ENCODE results near the gene LCLAT1. TPM values are rescaled to one million over a fixed set of nuclear protein-coding genes. Genes with fewer than 3 reads are reported as not detected.

Gene LCLAT1
- total RNA-seq, 1 experiment from 2014 or later: 32.9 TPM

- Mint-ChIP-seq H3K27me3 (ENCODE audit: low read depth) (no peaks in the 10 kb centered on the region), H3K4me3 (no peak overlapping the region), H3K4me1 (peaks cover 33 to 34% of the 10 kb centered on the region in 2 experiments), H3K36me3 (ENCODE audit: insufficient read depth in 1 of 3, low read depth in 3 of 3) (peaks cover 0 to 3% (median 0%) of the 10 kb centered on the region in 3 experiments; a peak in 2 of 7 replicates), H3K27ac (no peak overlapping the region), H3K9me3 (no peaks in the 10 kb centered on the region)
- H3K9ac ChIP-seq (ENCODE audit: extremely low read depth, insufficient read length, low read length): no peak overlapping the region
- no peak overlapping the region for H3K18ac ChIP-seq (ENCODE audit: insufficient read length, low read depth, low read length)
- no peak for TF ChIP-seq CTCF (conservative IDR thresholded peaks at IDR 0.05)
- no peaks in the 10 kb centered on the region for H4K20me1 ChIP-seq (ENCODE audit: control insufficient read depth, insufficient read depth, insufficient read length)
- DNase-seq: no peak
- no peak overlapping the region for H4K91ac ChIP-seq (ENCODE audit: insufficient read length, low read depth, low read length)
- no peak overlapping the region for H3K4me2 ChIP-seq (ENCODE audit: insufficient read depth, insufficient read length, low read length)
- no peak overlapping the region for H3K4ac ChIP-seq (ENCODE audit: low read depth, low read length)
- no CpG with 5 or more reads among the region's 3 CpGs for WGBS (ENCODE audit: extremely low coverage, insufficient read length, low lambda C conversion rate)
- H3K79me1 ChIP-seq (ENCODE audit: insufficient read depth, low read depth, low read length, poor library complexity, severe bottlenecking): no peaks in the 10 kb centered on the region
- H4K5ac ChIP-seq (ENCODE audit: insufficient read length, low read depth, low read length): no peak overlapping the region
- H3K56ac ChIP-seq (ENCODE audit: insufficient read length, low read depth, low read length): no peak overlapping the region
- H2BK5ac ChIP-seq (ENCODE audit: insufficient read length, low read length): no peak overlapping the region
- H2BK120ac ChIP-seq (ENCODE audit: low read depth, low read length, poor library complexity, severe bottlenecking): no peak overlapping the region
- no peak overlapping the region for H2BK20ac ChIP-seq (ENCODE audit: low read depth, low read length, poor library complexity, severe bottlenecking)
- no peak overlapping the region for H3K14ac ChIP-seq (ENCODE audit: insufficient read depth, low read length)
- peaks cover 7% of the 10 kb centered on the region; the same call in 1 of the 2 replicates for H3K4me1 ChIP-seq (ENCODE audit: insufficient read depth, low read length)
- H3K23ac ChIP-seq (ENCODE audit: insufficient read length, low read depth, low read length): no peak overlapping the region
- no peak overlapping the region for H4K8ac ChIP-seq (replicated peaks; ENCODE audit: insufficient read length, low read depth, low read length)
- no peak overlapping the region for H2BK12ac ChIP-seq (ENCODE audit: insufficient read length, low read depth, low read length)
- no peaks in the 10 kb centered on the region for H3K9me3 ChIP-seq (ENCODE audit: control insufficient read depth, low read depth, low read length)
- H3T11ph ChIP-seq (ENCODE audit: low read length): no peak overlapping the region
- H2AFZ ChIP-seq (ENCODE audit: low read length): no peak overlapping the region
- no peaks in the 10 kb centered on the region for H3K23me2 ChIP-seq (ENCODE audit: insufficient read length, low read depth, low read length, poor library complexity, severe bottlenecking)
- H3K79me2 ChIP-seq (ENCODE audit: insufficient read depth, low read length): no peaks in the 10 kb centered on the region
- H2AK5ac ChIP-seq (ENCODE audit: insufficient read length, low read length): no peak overlapping the region
- no peak overlapping the region for H2BK15ac ChIP-seq (ENCODE audit: low read depth, low read length)
- no peak overlapping the region for H3K27ac ChIP-seq (ENCODE audit: insufficient read length, low read depth, low read length)
- no peaks in the 10 kb centered on the region for H3K27me3 ChIP-seq (ENCODE audit: insufficient read depth, low read length)
Measured at GRCh38 chr2:30583204-30583749, 136.2 kb downstream of the LCLAT1 start.

Measured in H9 (cell line).